ENCODE data around the gene NR4A1. TPM values are rescaled to one million over a fixed set of nuclear protein-coding genes. Genes with fewer than 3 reads are reported as not detected.

Gene NR4A1
- polyA plus RNA-seq, 4 donors, result 6.7 to 100 (median 34.7) TPM

DNA sequence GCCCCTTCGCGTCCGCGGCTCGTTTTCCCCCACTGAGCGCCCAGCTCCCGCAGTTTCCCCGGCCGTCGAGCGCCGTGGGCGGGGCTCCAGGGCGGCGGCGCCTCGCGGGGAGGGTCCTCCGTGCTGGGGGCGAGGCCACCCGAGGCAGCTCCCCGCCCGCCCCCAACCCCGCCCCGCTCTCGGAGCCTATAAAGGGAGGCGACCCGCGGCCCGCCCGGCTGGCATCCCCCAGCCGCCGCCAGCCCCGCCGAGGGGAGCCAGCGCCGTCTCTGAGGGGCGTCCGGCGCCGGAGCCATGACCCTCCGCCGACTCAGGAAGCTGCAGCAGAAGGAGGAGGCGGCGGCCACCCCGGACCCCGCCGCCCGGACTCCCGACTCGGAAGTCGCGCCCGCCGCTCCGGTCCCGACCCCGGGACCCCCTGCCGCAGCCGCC lies 44.5 kb upstream of the NR4A1 start, which contains the start of gene TAMALIN:
TSS of gene TAMALIN (plus strand) at position 221 of the 432 bp plus-strand sequence. CDS start at position 295, 74 bp downstream.
- H3K27ac ChIP-seq (ENCODE audit: low read depth in 1 of 3, low read length in 2 of 3), result peak within 1 kb of the TSS in 2 of 3 donors; percentile 7 to 84
- 0 to 1% (median 1%) methylated on average over 34 to 60 of the region's 60 CpGs for WGBS, 3 donors
- FAIRE-seq (no peak), DNase-seq (peak; percentile 32 to 66)
- H3K27me3 ChIP-seq (ENCODE audit: control insufficient read depth in 3 of 3, insufficient read depth in 3 of 3, low read length in 3 of 3), result peaks cover 0 to 39% (median 0%) of the 10 kb centered on the region in 3 donors
- peaks cover 0 to 18% (median 0%) of the 10 kb centered on the region in 3 donors for H3K4me1 ChIP-seq (ENCODE audit: control insufficient read depth in 3 of 3, insufficient read depth in 2 of 3, low read depth in 1 of 3, low read length in 2 of 3)
- H3K36me3 ChIP-seq (ENCODE audit: control insufficient read depth in 3 of 3, insufficient read depth in 2 of 3, low read depth in 1 of 3, low read length in 3 of 3), result peaks cover 0 to 25% (median 0%) of the 10 kb centered on the region in 3 donors
- H3K9me3 ChIP-seq (ENCODE audit: control insufficient read depth in 2 of 2, insufficient read depth in 1 of 2, low read depth in 1 of 2, low read length in 1 of 2), result peaks cover 0 to 2% of the 10 kb centered on the region in 2 donors
- H3K4me3 ChIP-seq (ENCODE audit: low read depth in 1 of 3, low read length in 3 of 3), result peak within 1 kb of the TSS; percentile 44 to 69 (median 58)

DNA sequence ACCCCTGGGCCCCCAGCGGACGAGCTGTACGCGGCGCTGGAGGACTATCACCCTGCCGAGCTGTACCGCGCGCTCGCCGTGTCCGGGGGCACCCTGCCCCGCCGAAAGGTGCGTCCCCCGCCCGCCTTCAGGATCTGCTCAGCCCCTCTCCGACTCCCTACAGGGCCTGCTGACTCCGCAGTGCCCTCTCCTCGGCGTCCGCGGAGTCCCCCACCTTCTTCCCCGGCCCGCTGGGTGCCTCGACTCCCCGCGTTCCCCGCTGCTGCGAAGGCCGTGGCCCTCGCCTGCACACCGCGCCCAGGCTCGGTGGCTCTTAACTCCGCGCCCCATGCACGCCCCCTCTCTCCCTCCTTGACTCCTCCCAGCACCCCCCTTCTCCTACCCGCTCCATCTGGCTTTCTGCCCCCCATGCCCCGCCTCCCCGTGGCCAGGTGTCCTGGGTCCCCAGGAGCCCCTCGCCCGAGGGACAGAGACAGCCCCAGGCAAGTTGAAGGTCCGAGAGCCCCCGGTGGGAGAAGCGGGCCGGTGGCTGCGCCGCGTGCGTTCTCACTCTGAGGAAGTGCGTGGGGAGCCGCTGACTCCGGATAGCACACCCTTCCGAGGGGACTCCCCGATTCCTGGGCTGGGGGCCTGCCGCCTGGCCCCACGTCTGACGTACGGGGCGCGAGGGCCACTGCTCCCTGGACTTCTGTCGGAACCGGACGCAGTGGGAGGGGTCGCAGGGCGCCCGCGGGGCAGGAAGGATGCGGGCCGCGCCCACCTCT lies 43.9 kb upstream of the NR4A1 start:
- Histone ChIP-seq H3K9me3 (ENCODE audit: control insufficient read depth in 2 of 2, insufficient read depth in 1 of 2, low read depth in 1 of 2, low read length in 1 of 2) (peaks cover 0 to 6% of the 10 kb centered on the region in 2 donors), H3K36me3 (ENCODE audit: control insufficient read depth in 3 of 3, insufficient read depth in 2 of 3, low read depth in 1 of 3, low read length in 3 of 3) (peaks cover 0 to 29% (median 0%) of the 10 kb centered on the region in 3 donors), H3K27ac (ENCODE audit: low read depth in 1 of 3, low read length in 2 of 3) (peak overlapping the region in 2 of 3 donors; percentile 7 to 84), H3K27me3 (ENCODE audit: control insufficient read depth in 3 of 3, insufficient read depth in 3 of 3, low read length in 3 of 3) (peaks cover 0 to 39% (median 0%) of the 10 kb centered on the region in 3 donors), H3K4me1 (ENCODE audit: control insufficient read depth in 3 of 3, insufficient read depth in 2 of 3, low read depth in 1 of 3, low read length in 2 of 3) (peaks cover 0 to 18% (median 0%) of the 10 kb centered on the region in 3 donors), H3K4me3 (ENCODE audit: low read depth in 1 of 3, low read length in 3 of 3) (peak overlapping the region; percentile 44 to 69 (median 58))
- DNase-seq, result peak in 1 of 2 donors; percentile 41
- 5 to 16% (median 14%) methylated on average over 58 to 72 of the region's 72 CpGs for WGBS, 3 donors
- no peak for FAIRE-seq

DNA sequence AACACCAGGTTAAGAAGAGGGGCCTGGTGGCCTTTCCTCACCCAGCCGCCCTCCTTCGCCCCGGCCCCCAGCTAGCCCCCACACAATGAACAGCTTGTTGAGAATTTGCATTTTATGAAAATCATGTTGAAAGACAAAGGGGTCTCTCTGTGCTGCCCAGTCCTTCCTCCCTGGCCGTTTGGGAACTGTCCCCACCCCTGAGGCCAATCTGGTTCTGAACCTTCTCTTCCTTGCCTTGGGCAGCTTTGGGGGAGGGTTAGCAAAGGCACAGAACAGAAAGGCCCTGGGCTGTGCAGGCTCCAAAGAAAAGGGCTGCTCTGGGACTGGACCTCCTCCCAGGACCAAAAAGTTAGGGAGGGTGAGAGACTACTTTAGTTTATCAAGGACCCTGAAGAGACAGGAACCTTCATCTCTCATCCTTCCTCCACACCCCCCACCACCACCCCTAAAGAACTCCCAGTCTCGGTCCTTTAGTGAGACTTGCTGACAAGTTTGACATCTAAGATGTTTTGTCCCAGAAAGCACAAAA lies 43.2 kb upstream of the NR4A1 start:
- 54 to 67% (median 56%) methylated on average over 5 of the region's 5 CpGs for WGBS, 3 donors
- peak overlapping the region in 2 of 3 donors; percentile 7 to 84 for H3K27ac ChIP-seq (ENCODE audit: low read depth in 1 of 3, low read length in 2 of 3)

DNA sequence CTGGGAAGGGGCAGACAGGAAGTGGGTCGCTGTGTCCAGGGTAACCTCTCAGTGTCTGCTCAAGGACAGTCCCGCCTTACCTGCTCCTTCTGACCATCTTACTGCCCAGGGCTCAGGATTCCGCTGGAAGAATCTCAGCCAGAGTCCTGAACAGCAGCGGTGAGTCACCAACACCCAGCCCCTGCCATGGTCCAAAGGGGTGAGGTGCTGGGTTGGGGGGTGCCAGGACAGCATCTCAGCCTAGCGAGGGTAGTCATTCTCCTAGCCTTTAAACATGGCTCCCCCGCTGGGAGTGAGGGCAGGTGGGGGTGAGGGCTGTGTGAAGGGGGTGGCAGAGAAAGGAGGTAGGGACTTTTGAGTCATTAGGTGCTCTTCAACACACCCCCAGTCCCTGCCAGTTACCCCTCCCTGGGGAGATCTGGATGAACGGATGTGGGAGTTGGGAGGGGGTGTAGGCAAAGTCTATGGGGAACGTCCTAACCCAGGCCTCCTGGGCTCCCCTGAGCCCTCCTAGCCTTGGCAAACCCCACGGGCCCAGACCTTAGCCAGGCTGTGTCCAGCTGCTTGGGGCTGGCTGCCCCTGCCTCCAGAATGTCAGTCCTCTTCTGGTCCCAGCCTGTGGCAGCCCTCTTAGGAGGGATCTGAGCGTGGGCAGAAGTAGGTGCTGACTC lies 42.0 kb upstream of the NR4A1 start:
- H3K4me1 ChIP-seq (ENCODE audit: control insufficient read depth in 3 of 3, insufficient read depth in 2 of 3, low read depth in 1 of 3, low read length in 2 of 3), result peaks cover 0 to 18% (median 0%) of the 10 kb centered on the region in 3 donors
- H3K27me3 ChIP-seq (ENCODE audit: control insufficient read depth in 3 of 3, insufficient read depth in 3 of 3, low read length in 3 of 3), result peaks cover 0 to 46% (median 0%) of the 10 kb centered on the region in 3 donors
- H3K27ac ChIP-seq (ENCODE audit: low read depth in 1 of 3, low read length in 2 of 3), result peak overlapping the region in 2 of 3 donors; percentile 82 to 84
- no peak overlapping the region for H3K4me3 ChIP-seq (ENCODE audit: low read depth in 1 of 3, low read length in 3 of 3)
- DNase-seq, result no peak
- peaks cover 0 to 36% (median 0%) of the 10 kb centered on the region in 3 donors for H3K36me3 ChIP-seq (ENCODE audit: control insufficient read depth in 3 of 3, insufficient read depth in 2 of 3, low read depth in 1 of 3, low read length in 3 of 3)
- H3K9me3 ChIP-seq (ENCODE audit: control insufficient read depth in 2 of 2, insufficient read depth in 1 of 2, low read depth in 1 of 2, low read length in 1 of 2), result peaks cover 0 to 6% of the 10 kb centered on the region in 2 donors
- 72 to 83% (median 74%) methylated on average over 10 of the region's 10 CpGs for WGBS, 3 donors
- no peak for FAIRE-seq

More for the DNA sequence above, 43.2 kb upstream of the NR4A1 start:
- Histone ChIP-seq H3K4me1 (ENCODE audit: control insufficient read depth in 3 of 3, insufficient read depth in 2 of 3, low read depth in 1 of 3, low read length in 2 of 3) (peaks cover 0 to 18% (median 0%) of the 10 kb centered on the region in 3 donors), H3K4me3 (ENCODE audit: low read depth in 1 of 3, low read length in 3 of 3) (peak overlapping the region in 1 of 3 donors; percentile 58), H3K27me3 (ENCODE audit: control insufficient read depth in 3 of 3, insufficient read depth in 3 of 3, low read length in 3 of 3) (peaks cover 0 to 39% (median 0%) of the 10 kb centered on the region in 3 donors), H3K9me3 (ENCODE audit: control insufficient read depth in 2 of 2, insufficient read depth in 1 of 2, low read depth in 1 of 2, low read length in 1 of 2) (peaks cover 0 to 6% of the 10 kb centered on the region in 2 donors), H3K36me3 (ENCODE audit: control insufficient read depth in 3 of 3, insufficient read depth in 2 of 3, low read depth in 1 of 3, low read length in 3 of 3) (peaks cover 0 to 28% (median 0%) of the 10 kb centered on the region in 3 donors)
- no peak for FAIRE-seq
- no peak for DNase-seq

DNA sequence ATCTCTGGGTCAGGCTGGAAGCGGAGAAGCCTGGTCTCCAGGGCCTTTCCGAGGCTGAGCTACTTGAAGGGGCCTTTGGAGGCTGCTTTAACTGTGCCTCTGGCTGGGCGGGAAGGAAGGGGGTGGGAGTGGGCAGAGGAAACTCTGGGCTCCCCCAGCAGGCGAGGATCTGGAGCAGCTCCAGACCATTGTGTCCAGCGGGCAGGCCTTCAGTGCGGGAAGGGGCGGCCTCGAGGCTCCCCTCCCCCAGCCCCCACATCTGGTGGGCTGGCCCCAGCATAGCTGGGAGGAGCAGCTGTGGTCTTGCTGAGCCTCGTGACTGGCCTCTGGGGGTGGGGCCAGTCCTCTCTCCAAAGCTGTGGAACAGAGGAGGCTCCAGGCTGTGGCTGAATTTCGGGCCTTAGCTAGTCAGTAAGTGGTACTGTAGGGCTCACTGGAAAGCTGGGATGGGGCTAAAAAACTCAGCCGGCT lies 41.1 kb upstream of the NR4A1 start:
- H3K9me3 ChIP-seq (ENCODE audit: control insufficient read depth in 2 of 2, insufficient read depth in 1 of 2, low read depth in 1 of 2, low read length in 1 of 2), result peaks cover 0 to 6% of the 10 kb centered on the region in 2 donors
- H3K36me3 ChIP-seq (ENCODE audit: control insufficient read depth in 3 of 3, insufficient read depth in 2 of 3, low read depth in 1 of 3, low read length in 3 of 3), result peaks cover 0 to 38% (median 0%) of the 10 kb centered on the region in 3 donors
- FAIRE-seq, result no peak
- peak overlapping the region in 2 of 3 donors; percentile 76 to 82 for H3K27ac ChIP-seq (ENCODE audit: low read depth in 1 of 3, low read length in 2 of 3)
- peak in 1 of 2 donors; percentile 59 for DNase-seq
- peaks cover 0 to 51% (median 0%) of the 10 kb centered on the region in 3 donors for H3K27me3 ChIP-seq (ENCODE audit: control insufficient read depth in 3 of 3, insufficient read depth in 3 of 3, low read length in 3 of 3)
- peaks cover 0 to 20% (median 0%) of the 10 kb centered on the region in 3 donors for H3K4me1 ChIP-seq (ENCODE audit: control insufficient read depth in 3 of 3, insufficient read depth in 2 of 3, low read depth in 1 of 3, low read length in 2 of 3)
- no peak overlapping the region for H3K4me3 ChIP-seq (ENCODE audit: low read depth in 1 of 3, low read length in 3 of 3)
- WGBS, 3 donors, result 45 to 69% (median 62%) methylated on average over 11 of the region's 11 CpGs

DNA sequence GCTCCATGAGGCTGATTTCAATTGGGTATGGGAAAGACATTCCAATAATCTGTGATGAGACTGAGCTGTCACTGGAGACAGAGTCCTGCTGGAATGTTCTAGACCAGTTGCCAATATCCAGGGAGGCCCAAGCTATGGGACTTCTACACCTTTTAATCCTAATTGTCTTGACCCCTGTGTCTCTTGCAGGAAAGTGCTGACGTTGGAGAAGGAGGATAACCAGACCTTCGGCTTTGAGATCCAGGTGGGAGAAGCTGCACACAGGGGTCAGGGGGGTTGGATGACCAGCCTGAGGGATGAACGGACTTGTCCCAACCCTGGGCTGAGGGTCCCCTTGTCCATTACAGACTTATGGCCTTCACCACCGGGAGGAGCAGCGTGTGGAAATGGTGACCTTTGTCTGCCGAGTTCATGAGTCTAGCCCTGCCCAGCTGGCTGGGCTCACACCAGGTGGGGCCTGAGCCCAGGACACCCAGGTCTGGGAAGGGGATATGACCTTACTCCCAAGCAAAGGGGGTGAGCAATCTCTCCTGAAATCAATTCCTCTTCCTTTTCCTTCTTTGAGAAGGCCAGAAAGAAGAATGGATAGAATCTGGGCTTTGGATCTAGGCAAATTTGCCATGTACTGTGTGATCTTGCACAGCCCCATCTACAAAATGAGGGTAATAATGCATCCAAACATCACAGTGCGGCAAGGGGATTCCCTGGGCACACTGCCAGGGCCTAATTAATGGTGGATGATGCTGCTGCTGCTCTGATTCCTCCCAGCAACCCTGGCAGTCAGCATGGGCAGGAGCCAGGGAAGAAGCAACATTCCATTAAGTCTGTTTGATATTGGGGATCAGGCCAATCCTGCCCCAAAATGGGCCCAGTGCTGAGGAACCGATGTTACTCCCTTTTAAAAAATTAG lies 40.3 kb upstream of the NR4A1 start:
- peak overlapping the region in 2 of 3 donors; percentile 76 to 82 for H3K27ac ChIP-seq (ENCODE audit: low read depth in 1 of 3, low read length in 2 of 3)
- H3K4me3 ChIP-seq (ENCODE audit: low read depth in 1 of 3, low read length in 3 of 3), result no peak overlapping the region
- peaks cover 0 to 46% (median 0%) of the 10 kb centered on the region in 3 donors for H3K36me3 ChIP-seq (ENCODE audit: control insufficient read depth in 3 of 3, insufficient read depth in 2 of 3, low read depth in 1 of 3, low read length in 3 of 3)
- peaks cover 0 to 51% (median 0%) of the 10 kb centered on the region in 3 donors for H3K27me3 ChIP-seq (ENCODE audit: control insufficient read depth in 3 of 3, insufficient read depth in 3 of 3, low read length in 3 of 3)
- DNase-seq, result no peak
- WGBS, 3 donors, result 53 to 67% (median 56%) methylated on average over 8 of the region's 8 CpGs
- FAIRE-seq, result no peak
- peaks cover 0 to 6% of the 10 kb centered on the region in 2 donors for H3K9me3 ChIP-seq (ENCODE audit: control insufficient read depth in 2 of 2, insufficient read depth in 1 of 2, low read depth in 1 of 2, low read length in 1 of 2)
- H3K4me1 ChIP-seq (ENCODE audit: control insufficient read depth in 3 of 3, insufficient read depth in 2 of 3, low read depth in 1 of 3, low read length in 2 of 3), result peaks cover 0 to 20% (median 0%) of the 10 kb centered on the region in 3 donors

DNA sequence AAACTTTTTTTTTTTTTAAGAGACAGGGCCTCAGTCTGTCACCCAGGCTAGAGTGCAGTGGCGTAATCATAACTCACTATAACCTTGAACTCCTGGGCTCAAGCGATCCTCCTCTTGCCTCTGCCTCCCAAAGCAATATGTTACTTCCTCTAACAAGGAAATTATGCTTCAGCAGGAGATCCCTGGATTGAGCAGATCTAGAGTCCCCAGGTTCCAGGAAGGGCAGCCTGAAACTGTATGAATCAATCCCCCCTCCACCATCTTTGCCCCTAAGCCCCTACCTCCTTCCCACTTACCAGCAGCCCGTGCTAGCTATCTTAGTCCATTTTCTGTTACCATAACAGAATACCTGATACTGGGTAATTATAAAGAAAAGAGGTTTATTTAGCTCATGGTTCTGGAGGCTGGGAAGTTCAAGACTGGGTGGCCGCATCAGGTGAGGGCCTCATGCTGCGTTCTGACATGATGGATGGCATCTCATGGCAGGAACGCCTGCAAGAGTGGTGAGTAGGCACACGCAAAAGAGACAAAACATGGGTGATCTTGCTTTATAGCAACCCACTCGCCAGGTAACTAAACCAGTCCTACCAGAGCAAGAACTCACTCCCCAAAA lies 39.5 kb upstream of the NR4A1 start:
- no peak overlapping the region for H3K4me3 ChIP-seq (ENCODE audit: low read depth in 1 of 3, low read length in 3 of 3)
- no peak for DNase-seq
- WGBS, 3 donors, result 94 to 96% (median 94%) methylated on average over 8 of the region's 8 CpGs
- H3K27ac ChIP-seq (ENCODE audit: low read depth in 1 of 3, low read length in 2 of 3), result peak overlapping the region in 1 of 3 donors; percentile 8
- H3K36me3 ChIP-seq (ENCODE audit: control insufficient read depth in 3 of 3, insufficient read depth in 2 of 3, low read depth in 1 of 3, low read length in 3 of 3), result peaks cover 0 to 47% (median 0%) of the 10 kb centered on the region in 3 donors
- peaks cover 0 to 6% of the 10 kb centered on the region in 2 donors for H3K9me3 ChIP-seq (ENCODE audit: control insufficient read depth in 2 of 2, insufficient read depth in 1 of 2, low read depth in 1 of 2, low read length in 1 of 2)
- FAIRE-seq, result no peak
- peaks cover 0 to 45% (median 0%) of the 10 kb centered on the region in 3 donors for H3K27me3 ChIP-seq (ENCODE audit: control insufficient read depth in 3 of 3, insufficient read depth in 3 of 3, low read length in 3 of 3)
- peaks cover 0 to 20% (median 0%) of the 10 kb centered on the region in 3 donors for H3K4me1 ChIP-seq (ENCODE audit: control insufficient read depth in 3 of 3, insufficient read depth in 2 of 3, low read depth in 1 of 3, low read length in 2 of 3)

All from small intestine (tissue), 7 donors.